KMS-11 (cell line): ENCODE results near the gene TOMM70.

Source experiments
- H2AFZ ChIP-seq: fragments of 200-600 bp; sonication (generic); 2 replicates; pipeline ENCODE4 v1.6.1; 2016; ENCODE audit warnings: antibody characterized with exemption, mixed run types, low read depth
- H3K27ac ChIP-seq: fragments of 200-600 bp; sonication (generic); 2 replicates; pipeline ENCODE4 v1.6.1; 2016; ENCODE audit warnings: mild to moderate bottlenecking, mixed run types
- H3K27me3 ChIP-seq: fragments of 200-600 bp; sonication (generic); 2 replicates; pipeline ENCODE4 v1.6.1; 2017; ENCODE audit warnings: mild to moderate bottlenecking, low read depth, mixed run types, moderate library complexity; ENCODE audit not compliant: insufficient read depth
- H3K36me3 ChIP-seq: fragments of 200-600 bp; sonication (generic); 2 replicates; pipeline ENCODE4 v1.6.1; 2017; ENCODE audit warnings: mild to moderate bottlenecking, mixed run types; ENCODE audit not compliant: insufficient read depth
- H3K4me1 ChIP-seq: fragments of 200-600 bp; sonication (generic); 2 replicates; pipeline ENCODE4 v1.6.1; 2016; ENCODE audit warnings: mild to moderate bottlenecking, low read depth, mixed run types; ENCODE audit not compliant: poor library complexity, severe bottlenecking
- H3K4me2 ChIP-seq: fragments of 200-600 bp; sonication (generic); 2 replicates; pipeline ENCODE4 v1.7.0; 2016; ENCODE audit warnings: mild to moderate bottlenecking, mixed run types
- H3K4me3 ChIP-seq: fragments of 200-600 bp; sonication (generic); IDR thresholded peaks from 2 replicates; pipeline ENCODE4 v1.6.1; 2017; ENCODE audit warnings: low read depth, low read length, mixed read lengths; ENCODE audit not compliant: insufficient read depth
- H3K79me2 ChIP-seq: fragments of 200-600 bp; sonication (generic); 2 replicates; pipeline ENCODE4 v1.6.1; 2016; ENCODE audit warnings: low read depth, mixed run types; ENCODE audit not compliant: insufficient read depth
- H3K9ac ChIP-seq: fragments of 200-600 bp; sonication (generic); 2 replicates; pipeline ENCODE4 v1.6.1; 2016; ENCODE audit warnings: mild to moderate bottlenecking, mixed run types
- H4K20me1 ChIP-seq: fragments of 200-600 bp; sonication (generic); 2 replicates; pipeline ENCODE4 v1.6.1; 2016; ENCODE audit warnings: mild to moderate bottlenecking, mixed run types; ENCODE audit not compliant: insufficient read depth
- TF ChIP-seq, protein P1 (sequence below): fragments of 200-600 bp; sonication (generic); conservative IDR thresholded peaks from 2 replicates; pipeline ENCODE4 v1.6.1; 2017; ENCODE audit warnings: low read depth, mild to moderate bottlenecking, antibody characterized with exemption, low read length, moderate library complexity, mixed read lengths

The TOMM70 gene

DNA sequence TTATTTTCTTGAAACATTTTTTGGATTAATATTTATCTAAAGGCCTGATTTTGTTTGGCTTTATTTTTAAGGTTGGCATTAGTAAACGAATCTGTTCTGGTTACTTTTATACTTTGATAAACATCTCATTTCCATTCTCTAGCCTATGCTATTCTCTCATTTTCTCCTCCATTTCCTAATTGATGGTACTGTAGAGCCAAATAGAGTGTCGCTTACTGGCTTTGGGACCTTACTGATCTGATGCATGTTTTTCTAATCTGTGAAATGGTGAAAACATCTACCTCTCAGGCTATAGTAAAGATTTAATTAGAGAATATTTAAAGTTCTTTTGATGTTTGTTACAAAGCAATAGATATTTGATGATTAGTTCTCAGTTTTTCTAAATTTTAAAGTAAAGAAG lies 2.0 kb upstream of the TOMM70 start:
- no peak overlapping the region for H3K27ac ChIP-seq
- peak overlapping the region; percentile 84; the same call in 1 of the 2 replicates for H3K9ac ChIP-seq
- no peaks in the 10 kb centered on the region for H3K36me3 ChIP-seq
- H3K4me1 ChIP-seq: peaks cover 38% of the 10 kb centered on the region
- peaks cover 44% of the 10 kb centered on the region for H3K79me2 ChIP-seq
- no peak overlapping the region for H3K4me3 ChIP-seq
- H3K27me3 ChIP-seq: no peaks in the 10 kb centered on the region
- H4K20me1 ChIP-seq: no peaks in the 10 kb centered on the region; the same call in 1 of the 2 replicates
- TF ChIP-seq, protein P1, sequence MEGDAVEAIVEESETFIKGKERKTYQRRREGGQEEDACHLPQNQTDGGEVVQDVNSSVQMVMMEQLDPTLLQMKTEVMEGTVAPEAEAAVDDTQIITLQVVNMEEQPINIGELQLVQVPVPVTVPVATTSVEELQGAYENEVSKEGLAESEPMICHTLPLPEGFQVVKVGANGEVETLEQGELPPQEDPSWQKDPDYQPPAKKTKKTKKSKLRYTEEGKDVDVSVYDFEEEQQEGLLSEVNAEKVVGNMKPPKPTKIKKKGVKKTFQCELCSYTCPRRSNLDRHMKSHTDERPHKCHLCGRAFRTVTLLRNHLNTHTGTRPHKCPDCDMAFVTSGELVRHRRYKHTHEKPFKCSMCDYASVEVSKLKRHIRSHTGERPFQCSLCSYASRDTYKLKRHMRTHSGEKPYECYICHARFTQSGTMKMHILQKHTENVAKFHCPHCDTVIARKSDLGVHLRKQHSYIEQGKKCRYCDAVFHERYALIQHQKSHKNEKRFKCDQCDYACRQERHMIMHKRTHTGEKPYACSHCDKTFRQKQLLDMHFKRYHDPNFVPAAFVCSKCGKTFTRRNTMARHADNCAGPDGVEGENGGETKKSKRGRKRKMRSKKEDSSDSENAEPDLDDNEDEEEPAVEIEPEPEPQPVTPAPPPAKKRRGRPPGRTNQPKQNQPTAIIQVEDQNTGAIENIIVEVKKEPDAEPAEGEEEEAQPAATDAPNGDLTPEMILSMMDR: no peak
- peak overlapping the region; percentile 80; the same call in 1 of the 2 replicates for H2AFZ ChIP-seq
- peak overlapping the region; percentile 84 for H3K4me2 ChIP-seq

DNA sequence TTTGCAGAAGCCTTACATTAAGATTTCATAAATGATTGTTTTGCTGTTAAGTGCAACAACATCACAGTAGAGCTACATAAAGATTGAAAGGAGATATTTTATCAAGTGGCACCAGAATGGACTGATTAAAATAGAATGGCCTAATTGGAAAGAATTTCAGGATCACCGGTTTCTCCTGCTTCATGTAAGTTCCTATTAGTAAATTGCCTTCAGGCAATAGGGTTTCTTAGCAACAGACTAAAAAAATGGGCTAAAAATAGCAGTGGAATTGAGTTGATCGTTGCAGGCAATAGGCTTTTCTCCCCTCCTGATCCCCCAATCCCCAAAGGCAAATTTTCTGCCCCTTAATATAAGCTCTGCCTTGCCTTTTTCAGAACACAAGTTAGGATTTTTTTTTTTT lies 1.4 kb upstream of the TOMM70 start:
- H3K4me2 ChIP-seq: peak overlapping the region; percentile 84
- no peaks in the 10 kb centered on the region for H3K27me3 ChIP-seq
- H3K79me2 ChIP-seq: peaks cover 51% of the 10 kb centered on the region
- peaks cover under 1% of the 10 kb centered on the region for H4K20me1 ChIP-seq
- peak overlapping the region; percentile 80 for H2AFZ ChIP-seq
- peak overlapping the region; percentile 92 for H3K27ac ChIP-seq
- H3K4me1 ChIP-seq: peaks cover 44% of the 10 kb centered on the region
- H3K36me3 ChIP-seq: no peaks in the 10 kb centered on the region
- TF ChIP-seq, protein P1: no peak
- peak overlapping the region; percentile 84 for H3K9ac ChIP-seq
- H3K4me3 ChIP-seq: no peak overlapping the region

DNA sequence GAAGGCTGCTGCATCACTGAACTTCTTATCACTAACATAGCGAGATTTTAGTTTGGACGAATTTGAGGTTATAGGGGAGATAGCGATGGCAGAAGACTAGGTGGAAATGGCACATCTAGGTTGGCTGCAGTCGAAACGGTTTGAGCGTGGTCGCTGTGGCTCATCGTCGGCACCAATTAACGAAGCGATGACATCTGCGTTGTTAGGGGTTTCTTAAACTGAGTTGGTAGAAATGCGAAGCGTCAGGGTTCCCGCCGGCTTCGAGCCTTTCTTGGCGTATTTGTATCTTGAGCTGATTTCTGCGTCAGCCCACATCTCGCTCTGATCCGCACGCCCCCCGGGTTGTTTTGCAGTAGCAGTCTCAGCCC lies 769 bp upstream of the TOMM70 start:
- Histone ChIP-seq H3K36me3 (no peaks in the 10 kb centered on the region), H3K79me2 (peaks cover 57% of the 10 kb centered on the region), H3K27ac (peak overlapping the region; percentile 92), H3K4me2 (peak overlapping the region; percentile 84), H3K27me3 (no peaks in the 10 kb centered on the region), H4K20me1 (peaks cover 7% of the 10 kb centered on the region), H3K9ac (peak overlapping the region; percentile 84), H3K4me3 (peak overlapping the region; percentile 19), H3K4me1 (peaks cover 50% of the 10 kb centered on the region), H2AFZ (peak overlapping the region; percentile 80)
- TF ChIP-seq, protein P1: no peak

DNA sequence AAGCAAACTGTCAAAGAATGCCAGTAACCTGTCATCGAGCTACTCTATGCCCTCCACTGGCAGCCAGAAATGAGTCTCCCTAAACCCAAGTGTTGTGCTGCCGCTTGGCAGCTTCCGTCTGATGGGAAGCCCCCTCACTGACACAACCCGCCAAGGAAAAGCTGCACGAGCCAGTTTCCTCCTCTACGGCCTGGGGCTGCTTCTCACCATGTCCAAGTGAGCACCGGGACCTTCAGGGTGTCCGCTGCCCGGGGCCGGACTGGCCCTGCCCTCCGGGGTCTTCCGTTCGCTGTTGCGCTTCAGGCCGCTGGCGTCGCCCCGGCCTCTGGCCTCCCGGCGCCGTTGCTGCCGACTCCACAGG lies 490 bp downstream of the TOMM70 start:
- H3K4me1 ChIP-seq: peaks cover 61% of the 10 kb centered on the region
- H3K79me2 ChIP-seq: peaks cover 69% of the 10 kb centered on the region
- H3K27me3 ChIP-seq: no peaks in the 10 kb centered on the region
- no peaks in the 10 kb centered on the region for H3K36me3 ChIP-seq
- H3K4me3 ChIP-seq: no peak overlapping the region
- TF ChIP-seq, protein P1: no peak
- H4K20me1 ChIP-seq: peaks cover 14% of the 10 kb centered on the region
- H2AFZ ChIP-seq: peak overlapping the region; percentile 80
- peak overlapping the region; percentile 84 for H3K9ac ChIP-seq
- H3K4me2 ChIP-seq: peak overlapping the region; percentile 84
- peak overlapping the region; percentile 92 for H3K27ac ChIP-seq
